ENCODE data around the gene C20orf204. TPM values are rescaled to one million over a fixed set of nuclear protein-coding genes. Genes with fewer than 3 reads are reported as not detected.
A peak's percentile ranks its signal among the peaks of the same experiment; 100 is the strongest.

Gene C20orf204
- total RNA-seq, 2 donors from 2014 or later: 0.29 to 3.3 TPM

- no peak overlapping the region for H3K4me3 ChIP-seq
- H3K9ac ChIP-seq (ENCODE audit: low read depth in 2 of 2, low read length in 2 of 2): no peak overlapping the region
- no peaks in the 10 kb centered on the region for H3K9me3 ChIP-seq
- peaks cover 11% of the 10 kb centered on the region for H3K4me1 ChIP-seq
- intact Hi-C loops (cut with DNase I): no loop called here
- peaks cover 19% of the 10 kb centered on the region for H3K27me3 ChIP-seq
- H3K27ac ChIP-seq: no peak overlapping the region
- DNase-seq: no peak
- no peak for TF ChIP-seq CTCF (IDR thresholded peaks at IDR 0.05)
- H3K36me3 ChIP-seq: peaks cover 8% of the 10 kb centered on the region
Measured at GRCh38 chr20:64035066-64035932, 683 bp upstream of the C20orf204 start.

- peaks cover 8% of the 10 kb centered on the region for H3K36me3 ChIP-seq
- no peak for DNase-seq
- H3K4me1 ChIP-seq: peaks cover 6% of the 10 kb centered on the region
- H3K9me3 ChIP-seq: no peaks in the 10 kb centered on the region
- TF ChIP-seq CTCF (IDR thresholded peaks at IDR 0.05): no peak
- H3K27me3 ChIP-seq: peaks cover 32% of the 10 kb centered on the region
- H3K27ac ChIP-seq: no peak overlapping the region
- H3K9ac ChIP-seq (ENCODE audit: low read depth in 2 of 2, low read length in 2 of 2): no peak overlapping the region
- intact Hi-C loops (cut with DNase I): no loop called here
- no peak overlapping the region for H3K4me3 ChIP-seq
Measured at GRCh38 chr20:64036346-64037198, 590 bp downstream of the C20orf204 start.

- Histone ChIP-seq H3K27me3 (peaks cover 38% of the 10 kb centered on the region), H3K4me3 (no peak overlapping the region), H3K27ac (no peak overlapping the region), H3K9ac (ENCODE audit: low read depth in 2 of 2, low read length in 2 of 2) (no peak overlapping the region), H3K36me3 (peaks cover 8% of the 10 kb centered on the region), H3K4me1 (peaks cover 6% of the 10 kb centered on the region), H3K9me3 (no peaks in the 10 kb centered on the region)
- DNase-seq: no peak
- TF ChIP-seq CTCF (IDR thresholded peaks at IDR 0.05): no peak
- intact Hi-C loops (cut with DNase I): no loop called here
Measured at GRCh38 chr20:64037199-64037497, 1.2 kb downstream of the C20orf204 start.

GRCh38 chr20:64037498-64038213 lies 1.7 kb downstream of the C20orf204 start:
- peaks cover 42% of the 10 kb centered on the region for H3K27me3 ChIP-seq
- peak overlapping the region; percentile 53 for H3K4me3 ChIP-seq
- H3K9ac ChIP-seq (ENCODE audit: low read depth in 2 of 2, low read length in 2 of 2): no peak overlapping the region
- no peak for TF ChIP-seq CTCF (IDR thresholded peaks at IDR 0.05)
- intact Hi-C loops (cut with DNase I): no loop called here
- no peak overlapping the region for H3K27ac ChIP-seq
- peaks cover 6% of the 10 kb centered on the region for H3K4me1 ChIP-seq
- no peaks in the 10 kb centered on the region for H3K9me3 ChIP-seq
- H3K36me3 ChIP-seq: peaks cover 7% of the 10 kb centered on the region
- no peak for DNase-seq

- Histone ChIP-seq H3K36me3 (peaks cover 1% of the 10 kb centered on the region), H3K27me3 (peaks cover 42% of the 10 kb centered on the region), H3K4me3 (peak overlapping the region; percentile 53), H3K9ac (ENCODE audit: low read depth in 2 of 2, low read length in 2 of 2) (no peak overlapping the region), H3K9me3 (no peaks in the 10 kb centered on the region), H3K27ac (no peak overlapping the region), H3K4me1 (peaks cover 6% of the 10 kb centered on the region)
- TF ChIP-seq CTCF (IDR thresholded peaks at IDR 0.05): no peak
- DNase-seq: no peak
- intact Hi-C loops (cut with DNase I): no loop called here
Measured at GRCh38 chr20:64038224-64038564, 2.2 kb downstream of the C20orf204 start.

Data from colonic mucosa (tissue), 4 donors.